ENCODE results near the gene FCHO2.

- TF ChIP-seq TAF1 (IDR thresholded peaks at IDR 0.05; ENCODE audit: borderline replicate concordance, insufficient read depth, low read length): no peak
- TF ChIP-seq POLR2AphosphoS5 (IDR thresholded peaks at IDR 0.05; ENCODE audit: low read depth, low read length): no peak
- TF ChIP-seq, protein P1, sequence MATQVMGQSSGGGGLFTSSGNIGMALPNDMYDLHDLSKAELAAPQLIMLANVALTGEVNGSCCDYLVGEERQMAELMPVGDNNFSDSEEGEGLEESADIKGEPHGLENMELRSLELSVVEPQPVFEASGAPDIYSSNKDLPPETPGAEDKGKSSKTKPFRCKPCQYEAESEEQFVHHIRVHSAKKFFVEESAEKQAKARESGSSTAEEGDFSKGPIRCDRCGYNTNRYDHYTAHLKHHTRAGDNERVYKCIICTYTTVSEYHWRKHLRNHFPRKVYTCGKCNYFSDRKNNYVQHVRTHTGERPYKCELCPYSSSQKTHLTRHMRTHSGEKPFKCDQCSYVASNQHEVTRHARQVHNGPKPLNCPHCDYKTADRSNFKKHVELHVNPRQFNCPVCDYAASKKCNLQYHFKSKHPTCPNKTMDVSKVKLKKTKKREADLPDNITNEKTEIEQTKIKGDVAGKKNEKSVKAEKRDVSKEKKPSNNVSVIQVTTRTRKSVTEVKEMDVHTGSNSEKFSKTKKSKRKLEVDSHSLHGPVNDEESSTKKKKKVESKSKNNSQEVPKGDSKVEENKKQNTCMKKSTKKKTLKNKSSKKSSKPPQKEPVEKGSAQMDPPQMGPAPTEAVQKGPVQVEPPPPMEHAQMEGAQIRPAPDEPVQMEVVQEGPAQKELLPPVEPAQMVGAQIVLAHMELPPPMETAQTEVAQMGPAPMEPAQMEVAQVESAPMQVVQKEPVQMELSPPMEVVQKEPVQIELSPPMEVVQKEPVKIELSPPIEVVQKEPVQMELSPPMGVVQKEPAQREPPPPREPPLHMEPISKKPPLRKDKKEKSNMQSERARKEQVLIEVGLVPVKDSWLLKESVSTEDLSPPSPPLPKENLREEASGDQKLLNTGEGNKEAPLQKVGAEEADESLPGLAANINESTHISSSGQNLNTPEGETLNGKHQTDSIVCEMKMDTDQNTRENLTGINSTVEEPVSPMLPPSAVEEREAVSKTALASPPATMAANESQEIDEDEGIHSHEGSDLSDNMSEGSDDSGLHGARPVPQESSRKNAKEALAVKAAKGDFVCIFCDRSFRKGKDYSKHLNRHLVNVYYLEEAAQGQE (IDR thresholded peaks at IDR 0.05; ENCODE audit: insufficient read depth in 1 of 2, low read depth in 2 of 2, low read length in 2 of 2): no peak
- no peak for TF ChIP-seq SIN3A (IDR thresholded peaks at IDR 0.05; ENCODE audit: borderline replicate concordance, insufficient read depth, low read length)
- TF ChIP-seq FOXP2 (optimal IDR thresholded peaks at IDR 0.05; ENCODE audit: borderline replicate concordance, extremely low read depth, extremely low read length, insufficient read depth): no peak
These were observed 6.4 kb upstream of the FCHO2 start for GRCh38 chr5:72949481-72949880.
